K562 (cell line): ENCODE results near the gene SLC35E2B. TPM values are rescaled to one million over a fixed set of nuclear protein-coding genes. Genes with fewer than 3 reads are reported as not detected.

ENCODE experiments used
- ATAC-seq: fragments of 200-7000 bp; cut with Tn5 transposase; 3 replicates; pipeline ENCODE4 v1.9.1; 2020; ENCODE audit warnings: moderate library complexity
- BruUV-seq: library from RNA; stranded (reverse); fragments of 400-500 nt; replicated peaks from 2 replicates; lab custom pipeline; 2021; lab: Mats Ljungman, UMichigan
- CTCF ChIA-PET: fragments of 300-600 bp; formaldehyde crosslinking; extraction: SDS; loops from one replicate; lab custom pipeline; 2021; ENCODE audit warnings: low intra/inter-chr PET ratio; lab: Yijun Ruan, JAX
- POLR2A ChIA-PET: fragments of 300-600, 350-650 bp; sonication (Branson Sonifier 250); formaldehyde crosslinking; extraction: SDS; loops from one replicate; lab custom pipeline; 2021; ENCODE audit warnings: antibody characterized with exemption, inconsistent platforms; lab: Yijun Ruan, JAX
- DNase-seq, 4 experiments: peaks; one replicate each; pipeline versions ENCODE4 v3.0.0 to v3.0.0-alpha.2; 2011 to 2018; ENCODE audit warnings: low spot score in 3 of 4, mixed read lengths in 3 of 4; ENCODE audit errors: extremely low read depth in 1 of 4
- FAIRE-seq: peaks from 2 replicates; lab custom pipeline; 2011; peaks lifted over from hg19 to GRCh38; lab: Jason Lieb, UNC
- H2AFZ ChIP-seq: 2 replicates; pipeline ENCODE4 v1.6.0; 2011; ENCODE audit warnings: low read depth, low read length, control low read depth, inconsistent platforms
- H3K27ac ChIP-seq: fragments of 200-600 bp; 3 replicates; pipeline ENCODE4 v1.8.0; 2011; ENCODE audit warnings: low read depth, mild to moderate bottlenecking, control low read depth, inconsistent platforms, low read length, moderate library complexity, mixed read lengths; ENCODE audit errors: extremely low read depth
- H3K27me3 ChIP-seq, 2 experiments: fragments of 300-600 bp in 1 of 2; 2 replicates in 1 of 2; 3 replicates in 1 of 2; pipeline versions ENCODE4 v1.6.0 to v1.8.0; 2011; ENCODE audit warnings: inconsistent platforms in 2 of 2, low read length in 2 of 2, mild to moderate bottlenecking in 1 of 2, mixed read lengths in 1 of 2, moderate library complexity in 1 of 2; ENCODE audit not compliant: control insufficient read depth in 2 of 2, insufficient read depth in 2 of 2
- H3K36me3 ChIP-seq: fragments of 300-600 bp; 3 replicates; pipeline ENCODE4 v1.8.0; 2011; ENCODE audit warnings: mild to moderate bottlenecking, low read length, inconsistent platforms; ENCODE audit not compliant: control insufficient read depth, insufficient read depth
- H3K4me1 ChIP-seq, 2 experiments: fragments of 200-600 bp in 1 of 2; replicated peaks in 1 of 2; 2 replicates in 1 of 2; 3 replicates in 1 of 2; pipeline versions ENCODE4 v1.5.1 to v1.8.0; 2011; ENCODE audit warnings: inconsistent platforms in 2 of 2, low read length in 2 of 2, mild to moderate bottlenecking in 1 of 2, mixed read lengths in 1 of 2, moderate library complexity in 1 of 2; ENCODE audit not compliant: control insufficient read depth in 2 of 2, insufficient read depth in 2 of 2
- H3K4me2 ChIP-seq: 2 replicates; pipeline ENCODE4 v1.6.1; 2011; ENCODE audit warnings: low read length, control low read depth, inconsistent platforms, mixed read lengths; ENCODE audit not compliant: insufficient read depth
- H3K4me3 ChIP-seq: fragments of 200-600 bp; sonication (generic), shearing (Covaris generic); 2 replicates; pipeline ENCODE4 v1.5.1; 2016; ENCODE audit warnings: control low read depth, inconsistent platforms
- H3K79me2 ChIP-seq: fragments of 200-600 bp; 3 replicates; pipeline ENCODE4 v1.8.0; 2011; ENCODE audit warnings: low read length, inconsistent platforms; ENCODE audit not compliant: control insufficient read depth, insufficient read depth
- H3K9ac ChIP-seq, 2 experiments: 2 replicates each; pipeline versions ENCODE4 v1.6.0 to v1.6.1; 2011; ENCODE audit warnings: low read depth in 2 of 2, low read length in 2 of 2, control low read depth in 1 of 2, inconsistent platforms in 1 of 2, mild to moderate bottlenecking in 1 of 2, mixed read lengths in 1 of 2; ENCODE audit not compliant: insufficient read depth in 1 of 2
- H3K9me1 ChIP-seq: one replicate; pipeline ENCODE4 v1.6.0; 2011; ENCODE audit warnings: inconsistent platforms, mild to moderate bottlenecking, low read length, moderate library complexity; ENCODE audit not compliant: control insufficient read depth, insufficient read depth
- H3K9me3 ChIP-seq: replicated peaks from 2 replicates; pipeline ENCODE4 v1.5.1; 2011; ENCODE audit warnings: low read depth, low read length, inconsistent platforms; ENCODE audit not compliant: control insufficient read depth, insufficient read depth
- H4K20me1 ChIP-seq: replicated peaks from 2 replicates; pipeline ENCODE4 v1.6.1; 2011; ENCODE audit warnings: low read length, inconsistent platforms, mixed read lengths; ENCODE audit not compliant: control insufficient read depth, insufficient read depth
- ARID1B ChIP-seq: fragments of 450-650 bp; IDR thresholded peaks from 2 replicates; pipeline ENCODE4 v1.6.1; 2016; ENCODE audit warnings: antibody characterized with exemption, mild to moderate bottlenecking, inconsistent platforms
- BHLHE40 ChIP-seq: IDR thresholded peaks from 2 replicates; pipeline ENCODE4 v1.6.1; 2011; ENCODE audit warnings: low read length, improper control_type of control experiment
- CBFA2T3 ChIP-seq: fragments of 450-650 bp; IDR thresholded peaks from 2 replicates; pipeline ENCODE4 v1.6.1; 2017
- DPF2 ChIP-seq: fragments of 450-650 bp; IDR thresholded peaks from 2 replicates; pipeline ENCODE4 v1.6.1; 2016
- EP300 ChIP-seq: IDR thresholded peaks from 2 replicates; pipeline ENCODE4 v1.6.1; 2012; ENCODE audit warnings: low read length, improper control_type of control experiment
- HNRNPLL ChIP-seq: fragments of 200-400 bp; formaldehyde crosslinking; IDR thresholded peaks from 2 replicates; pipeline ENCODE4 v1.6.1; 2017; ENCODE audit warnings: low read length, low read depth, mild to moderate bottlenecking; ENCODE audit not compliant: poor library complexity, severe bottlenecking
- POLR2G ChIP-seq: fragments of 200-400 bp; formaldehyde crosslinking; IDR thresholded peaks from 2 replicates; pipeline ENCODE4 v1.6.1; 2017; ENCODE audit warnings: low read depth, mild to moderate bottlenecking, antibody characterized with exemption, low read length, moderate library complexity
- RBFOX2 ChIP-seq: fragments of 200-400 bp; formaldehyde crosslinking; IDR thresholded peaks from 2 replicates; pipeline ENCODE4 v1.6.1; 2017; ENCODE audit warnings: low read depth, mild to moderate bottlenecking, low read length, moderate library complexity
- TAL1 ChIP-seq: fragments of 450-650 bp; IDR thresholded peaks from 2 replicates; pipeline ENCODE4 v1.6.1; 2016; ENCODE audit warnings: mild to moderate bottlenecking
- TCF3 ChIP-seq: sonication (generic); formaldehyde crosslinking; IDR thresholded peaks from 2 replicates; pipeline ENCODE4 v1.4.0; 2020; ENCODE audit warnings: mild to moderate bottlenecking, missing genetic modification reagents
- TEAD4 ChIP-seq, 2 experiments: sonication (generic) in 1 of 2; formaldehyde crosslinking in 1 of 2; IDR thresholded peaks; 2 replicates each; pipeline versions ENCODE4 v1.6.1 to v1.8.0; 2012 to 2022; ENCODE audit warnings: borderline replicate concordance in 1 of 2, inconsistent platforms in 1 of 2, low read length in 1 of 2, mild to moderate bottlenecking in 1 of 2, missing genetic modification reagents in 1 of 2
- XRCC3 ChIP-seq: fragments of 450-650 bp; IDR thresholded peaks from 2 replicates; pipeline ENCODE4 v1.6.1; 2017; ENCODE audit warnings: mild to moderate bottlenecking, moderate library complexity
- ZNF121 ChIP-seq: sonication (generic); formaldehyde crosslinking; conservative IDR thresholded peaks from 2 replicates; pipeline ENCODE4 v1.8.0; 2022; ENCODE audit warnings: missing genetic modification reagents
- ZNF384 ChIP-seq: IDR thresholded peaks from 2 replicates; pipeline ENCODE4 v1.6.1; 2012; ENCODE audit warnings: low read depth, low read length, improper control_type of control experiment
- ZNF583 ChIP-seq: fragments of 250-450 bp; sonication (Bioruptor Pico); IDR thresholded peaks from 2 replicates; pipeline ENCODE4 v1.4.0; 2020
- whole genome bisulfite sequencing: fragments of 100-300 bp; shearing (Covaris generic); methylation state at CpG from one replicate; pipeline ENCODE4 v1.1.6; 2016; ENCODE audit warnings: low coverage, mixed read lengths; ENCODE audit not compliant: insufficient coverage; ENCODE audit errors: missing lambda C conversion rate; 5-methylcytosine and 5-hydroxymethylcytosine counted together
- in situ Hi-C: fragments of 300-500 bp; cut with MboI; formaldehyde crosslinking; loops from 4 replicates; pipeline ENCODE4 v1.15.0; 2018; ENCODE audit warnings: inconsistent platforms, mixed read lengths
- intact Hi-C: fragments of 100-400 bp; cut with micrococcal nuclease; formaldehyde crosslinking; loops from 2 replicates; pipeline ENCODE4 v1.14.2; 2022
- polyA plus RNA-seq, 8 experiments: library from polyadenylated mRNA; depleted of rRNA in 4 of 8; stranded (reverse) in 5 of 8; unstranded in 3 of 8; fragments of >200 nt; fragmentation: Nextera tagmentation in 2 of 8; fragmentation: Illumina TruSeq in 1 of 8; extraction: Ambion mirVana in 2 of 8; extraction: Trizol in 1 of 8; gene quantifications; 2 replicates each; pipeline versions ENCODE4 v1.2.1 to v1.2.3, GENCODE V29; 2011 to 2014; ENCODE audit warnings: inconsistent platforms in 1 of 8, missing spikeins in 1 of 8
- total RNA-seq, 7 experiments: library from RNA; depleted of rRNA in 6 of 7; stranded (reverse); fragments of >200 nt in 6 of 7; fragmentation: Illumina TruSeq in 2 of 7; extraction: Trizol in 2 of 7; gene quantifications; 2 replicates each; pipeline versions ENCODE4 v1.2.1 to v1.2.3, GENCODE V29; 2011 to 2021; ENCODE audit warnings: low replicate concordance in 1 of 7

The SLC35E2B gene
- total and polyA plus RNA-seq, 9 of the 15 experiments (the other 6 are each of a cell fraction or from before 2014, with no cell fraction given): 4.7 to 44.6 (median 20.7) TPM

GRCh38 chr1:1680031-1680911 is 12.3 kb downstream of the SLC35E2B start:
- Histone ChIP-seq H4K20me1 (0 out of 2 replicates have a peak, but pooled peaks cover 2% of the 10 kb centered on the region), H3K27me3 (no peaks in the 10 kb centered on the region), H3K4me1 (peaks cover 3 to 39% of the 10 kb centered on the region in 2 experiments; a peak in 4 of 5 replicates), H3K79me2 (peaks cover 28% of the 10 kb centered on the region), H3K9me1 (peaks cover 6% of the 10 kb centered on the region), H3K9ac (peak overlapping the region in 1 of 2 experiments; percentile 80; a peak in 2 of 4 replicates), H3K4me2 (no peak overlapping the region), H3K36me3 (no peaks in the 10 kb centered on the region), H3K4me3 (no peak overlapping the region), H3K27ac (no peak overlapping the region), H3K9me3 (no peaks in the 10 kb centered on the region; the same call in 1 of the 2 replicates), H2AFZ (no peak overlapping the region)
- FAIRE-seq (no peak), DNase-seq (peak in 3 of 4 experiments; percentile 12 to 18 (median 18)), ATAC-seq (peak; percentile 34)
- in situ Hi-C loops (no loop called here), intact Hi-C loops (no loop called here)
- POLR2A ChIA-PET: no interaction called here
- BruUV-seq: no TSS peak
- CTCF ChIA-PET: no interaction called here
- WGBS: 77% methylated on average over 27 of the region's 32 CpGs
- TF ChIP-seq ZNF384: peak; percentile 61
- TF ChIP-seq TAL1: peak; percentile 46; the same call in 1 of the 2 replicates
- peak; percentile 44 for TF ChIP-seq ARID1B
- TF ChIP-seq RBFOX2: peak; percentile 35; the same call in 1 of the 2 replicates
- peak; percentile 61 for TF ChIP-seq CBFA2T3
- TF ChIP-seq TEAD4 (IDR thresholded peaks at IDR 0.05; ENCODE audit: low read length): peak; percentile 14; the same call in 1 of the 2 replicates
- TF ChIP-seq TEAD4 (CRISPR knock-in tag; IDR thresholded peaks at IDR 0.05; ENCODE audit: borderline replicate concordance): no peak
- no peak for TF ChIP-seq ZNF583 (CRISPR knock-in tag)
- peak; percentile 16; the same call in 1 of the 2 replicates for TF ChIP-seq TCF3 (CRISPR knock-in tag)
- peak; percentile 55; the same call in 1 of the 2 replicates for TF ChIP-seq POLR2G
- TF ChIP-seq EP300: no peak
- TF ChIP-seq ZNF121 (CRISPR knock-in tag): peak; percentile 64
- no peak for TF ChIP-seq BHLHE40
- TF ChIP-seq XRCC3: no peak
- TF ChIP-seq DPF2: 0 out of 2 replicates have a peak, but pooled peaks have one; percentile 48
- TF ChIP-seq HNRNPLL: peak; percentile 64
